Stimulated activated naive CD4-positive, alpha-beta T cell (primary cell): Measurements from ENCODE around the gene MAPK4.
"Not testable (repeated sequence)": the region's sequence is repeated elsewhere in the genome, so short reads cannot be mapped to it uniquely, and the experiment has no call there.

Experiments used
- DNase-seq, 6 experiments: peaks; one replicate each; lab custom pipeline; 2025; lab: John Stamatoyannopoulos, UW

Gene MAPK4

DNA sequence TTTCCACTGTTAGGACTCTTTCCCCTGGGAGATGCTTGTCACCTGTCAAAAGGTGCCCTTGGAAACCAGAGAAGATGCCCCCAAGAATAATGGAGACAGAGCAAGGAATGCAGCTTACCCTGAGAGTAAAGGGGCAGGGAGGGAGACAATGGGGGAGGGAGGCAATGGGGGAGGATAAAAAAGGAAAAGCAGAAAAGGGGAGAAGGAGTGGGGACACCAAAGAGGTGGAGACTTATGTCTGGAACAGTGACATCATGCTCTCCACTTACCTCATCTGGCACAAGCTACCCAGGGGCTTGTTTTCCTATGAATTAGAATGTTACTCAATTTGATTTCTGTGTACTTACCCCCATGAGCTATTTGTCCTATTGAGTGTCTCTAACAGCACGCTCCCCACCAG is 192.1 kb downstream of the MAPK4 start:
- no peak for DNase-seq

DNA sequence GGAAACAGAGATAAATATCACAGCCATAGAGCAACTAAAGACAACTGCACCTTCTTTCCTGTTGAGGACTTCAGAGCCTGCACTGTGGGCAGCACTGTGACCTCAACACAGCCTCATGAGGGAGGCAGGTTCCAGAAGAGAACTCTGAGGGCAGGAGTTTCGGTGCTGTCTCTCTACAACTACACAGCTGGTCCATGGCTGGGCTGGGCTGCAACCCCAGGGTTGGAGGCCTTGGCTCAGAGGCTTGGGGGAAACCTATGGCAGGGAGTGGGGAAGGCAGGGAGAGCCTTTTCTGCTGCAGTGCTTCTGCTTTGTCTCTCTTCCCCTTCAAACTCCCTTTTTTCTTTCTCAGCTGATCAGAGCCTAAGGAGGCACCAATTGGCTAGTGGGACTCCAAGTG is 193.4 kb downstream of the MAPK4 start:
- DNase-seq: no peak

DNA sequence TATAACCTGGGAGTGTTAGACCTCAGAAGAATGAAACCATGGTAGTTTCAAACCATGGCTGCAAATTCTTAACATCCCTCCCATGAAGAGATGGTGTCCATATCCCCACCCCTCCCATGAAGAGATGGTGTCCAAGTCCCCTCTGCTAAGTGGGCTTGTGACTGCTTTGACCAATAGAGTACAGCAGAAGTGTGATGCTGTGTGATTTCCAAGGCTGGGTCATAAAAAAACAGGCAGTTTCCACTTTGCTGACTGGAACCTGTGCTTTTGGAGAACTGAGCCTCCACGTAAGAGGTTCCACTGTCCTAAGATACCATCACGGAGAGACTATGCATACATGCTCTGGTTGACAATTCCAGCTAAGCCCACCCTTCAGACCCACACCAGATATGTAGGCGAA is 194.4 kb downstream of the MAPK4 start:
- no peak for DNase-seq

DNA sequence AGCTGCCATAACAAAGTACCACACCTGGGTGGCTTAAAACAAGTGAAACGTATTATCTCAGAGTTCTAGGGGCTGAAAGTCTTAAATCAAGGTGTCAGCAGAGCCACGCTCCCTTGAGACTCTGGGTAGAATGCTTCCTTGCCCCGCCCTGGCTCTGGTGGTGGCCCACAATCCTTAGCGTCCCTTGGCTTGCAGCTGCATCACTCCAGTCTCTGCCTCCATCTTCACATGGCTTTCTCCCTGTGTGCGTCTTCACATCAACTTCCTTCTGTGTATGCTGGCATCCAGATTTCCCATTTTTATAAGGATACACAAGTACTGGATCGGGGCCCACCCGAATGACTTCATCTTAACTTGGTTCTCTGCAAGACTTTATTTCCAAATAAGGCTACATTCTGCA is 197.5 kb downstream of the MAPK4 start:
- DNase-seq: no peak

DNA sequence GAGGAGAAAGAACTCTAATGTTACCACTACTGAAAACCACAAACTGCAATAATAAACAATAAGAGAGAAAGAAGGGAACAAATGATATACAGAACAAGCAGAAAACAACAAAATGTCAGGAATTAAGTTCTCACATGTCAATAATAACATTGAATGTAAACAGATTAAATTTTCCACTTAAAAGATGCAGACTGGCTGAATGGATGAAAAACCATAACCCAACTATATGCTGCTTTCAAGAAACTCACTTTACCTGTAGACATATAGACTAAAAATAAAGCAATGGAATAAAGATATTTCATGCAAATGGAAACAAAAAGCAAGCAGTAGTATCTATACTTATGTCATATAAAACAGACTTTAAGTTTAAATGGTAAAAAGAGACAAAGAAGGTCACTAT is 209.6 kb downstream of the MAPK4 start:
- DNase-seq: no peak

DNA sequence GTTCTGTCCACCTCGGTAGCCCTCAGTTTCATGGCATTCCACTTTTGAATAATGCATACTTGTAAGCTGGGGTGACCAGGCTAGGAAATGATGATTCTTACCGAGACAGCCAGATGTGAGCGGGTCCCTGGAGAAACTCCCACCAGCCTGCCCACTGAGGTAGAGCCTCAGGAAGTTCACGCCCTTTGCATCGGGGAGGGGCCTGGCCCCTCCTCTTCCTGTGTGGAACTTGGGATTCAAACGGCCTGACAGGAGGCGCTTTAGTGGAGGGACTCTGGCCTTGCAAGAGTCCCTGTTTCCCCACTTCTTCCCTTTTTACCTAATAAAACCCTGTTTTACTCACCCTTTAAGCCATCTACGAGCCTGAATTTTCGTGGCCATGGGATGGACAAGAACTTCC is 215.3 kb downstream of the MAPK4 start:
- DNase-seq: no peak

DNA sequence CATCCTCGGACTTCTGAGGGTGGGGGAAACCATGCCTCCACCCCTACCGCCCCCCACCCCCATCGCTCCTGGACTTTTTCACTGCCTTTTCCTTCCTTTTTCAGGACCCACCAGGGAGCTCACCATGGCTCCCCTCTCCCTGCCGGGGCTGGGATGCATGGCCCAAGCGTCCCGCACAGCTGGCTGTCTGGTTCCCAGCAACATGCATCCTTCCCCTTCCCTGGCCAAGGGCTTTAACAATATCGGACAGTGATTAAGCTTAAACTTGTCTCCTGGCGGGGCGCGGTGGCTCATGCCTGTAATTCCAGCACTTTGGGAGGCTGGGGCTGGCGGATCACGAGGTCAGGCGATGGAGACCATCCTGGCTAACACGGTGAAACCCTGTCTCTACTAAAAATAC is 215.8 kb downstream of the MAPK4 start:
- DNase-seq: no peak

DNA sequence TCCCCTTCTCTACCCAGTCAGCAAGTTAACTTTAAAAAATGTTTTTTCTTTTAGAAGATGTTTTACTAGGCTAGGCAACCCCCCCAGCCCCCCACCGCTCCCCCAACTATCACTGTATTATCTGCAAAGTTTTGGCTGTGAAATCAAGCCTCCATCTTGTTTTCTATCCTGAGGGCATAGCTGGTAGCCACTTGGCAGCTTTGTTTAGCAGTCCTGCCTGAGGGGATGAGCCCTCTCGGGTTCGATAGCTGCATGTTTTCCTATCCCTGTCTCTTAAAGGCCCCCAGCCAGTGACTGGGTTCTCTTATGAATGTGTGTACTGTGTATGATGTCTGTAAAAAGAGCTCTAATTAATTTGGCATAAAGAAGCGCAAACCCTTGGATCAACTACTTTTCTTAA is 216.5 kb downstream of the MAPK4 start:
- DNase-seq: no peak

DNA sequence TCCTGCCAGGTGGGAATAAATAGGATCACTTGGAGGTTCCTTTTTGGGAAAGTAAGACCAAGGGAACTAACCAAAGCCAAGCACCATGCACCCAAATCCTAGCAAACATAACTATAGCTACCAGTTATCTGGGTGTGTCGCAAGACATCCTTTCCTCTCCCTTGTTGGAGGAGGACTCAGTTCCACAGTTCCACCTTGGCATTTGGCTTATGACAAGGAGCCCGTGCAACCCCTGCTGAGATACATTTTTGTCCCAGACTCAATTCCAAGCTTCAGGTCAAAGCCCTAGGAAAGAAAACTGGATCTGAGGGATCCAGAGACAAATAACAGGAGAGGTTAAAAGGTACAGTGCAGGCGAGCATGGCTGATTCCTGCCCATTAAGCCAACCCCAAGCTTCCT is 219.1 kb downstream of the MAPK4 start:
- not testable (repeated sequence) for DNase-seq
